Measurements from ENCODE around the gene DSP. TPM values are rescaled to one million over a fixed set of nuclear protein-coding genes. Genes with fewer than 3 reads are reported as not detected.

DSP gene
- total and polyA plus RNA-seq, 2 of the 13 experiments (the other 11 are each of a cell fraction or from before 2014, with no cell fraction given), result 89.8 to 117 TPM

DNA sequence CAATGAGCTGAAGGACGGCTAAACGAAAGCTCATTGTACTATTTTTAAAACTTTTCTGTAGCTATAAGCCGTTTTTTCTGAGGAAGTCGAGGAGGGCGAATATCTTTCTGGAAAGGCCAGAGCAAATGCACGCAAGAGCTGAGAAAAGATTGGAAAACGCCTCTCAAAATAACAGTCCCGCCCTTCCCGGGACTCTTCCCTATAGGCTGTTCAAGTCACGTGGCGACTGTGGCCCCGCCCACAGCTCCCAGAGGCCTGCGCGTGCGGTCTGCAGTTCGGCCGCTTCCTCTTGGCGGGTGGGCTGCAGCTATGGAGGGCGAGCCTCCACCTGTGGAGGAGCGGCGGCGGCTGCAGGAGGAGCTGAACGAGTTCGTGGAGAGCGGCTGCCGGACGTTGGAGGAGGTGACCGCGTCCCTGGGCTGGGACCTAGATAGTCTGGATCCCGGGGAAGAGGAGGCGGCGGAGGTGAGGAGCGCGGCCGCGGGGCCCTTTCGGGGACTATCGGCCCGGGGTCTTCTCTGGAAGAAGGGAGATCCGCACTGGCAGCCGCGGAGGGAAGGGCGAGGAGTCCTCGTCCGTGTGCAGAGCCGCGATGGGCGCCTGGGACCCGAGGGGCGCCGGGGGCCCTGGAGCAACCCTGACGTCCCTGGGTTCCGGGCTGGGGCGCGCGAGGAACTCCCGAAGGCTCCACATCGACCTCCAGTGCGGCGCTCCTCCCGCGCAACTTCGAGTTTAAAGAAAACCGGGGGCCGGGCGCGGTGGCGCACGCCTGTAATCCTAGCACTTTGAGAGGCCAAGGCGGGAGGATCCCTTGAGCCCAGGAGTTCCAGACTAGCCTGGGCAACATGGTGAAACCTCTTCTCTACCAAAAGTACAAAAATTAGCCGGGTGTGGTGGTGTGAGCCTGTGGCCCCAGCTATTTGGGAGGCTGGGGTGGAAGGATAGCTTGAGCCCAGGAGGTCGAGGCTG, 48.8 kb downstream of the DSP start, which contains the start of gene SNRNP48 (continued):
- TF ChIP-seq FOXC1 (CRISPR knock-in tag; IDR thresholded peaks at IDR 0.05; ENCODE audit: borderline replicate concordance), result peak; percentile 67; the same call in 1 of the 2 replicates
- TF ChIP-seq RORA (CRISPR knock-in tag; IDR thresholded peaks at IDR 0.05), result no peak
- TF ChIP-seq, protein P1, sequence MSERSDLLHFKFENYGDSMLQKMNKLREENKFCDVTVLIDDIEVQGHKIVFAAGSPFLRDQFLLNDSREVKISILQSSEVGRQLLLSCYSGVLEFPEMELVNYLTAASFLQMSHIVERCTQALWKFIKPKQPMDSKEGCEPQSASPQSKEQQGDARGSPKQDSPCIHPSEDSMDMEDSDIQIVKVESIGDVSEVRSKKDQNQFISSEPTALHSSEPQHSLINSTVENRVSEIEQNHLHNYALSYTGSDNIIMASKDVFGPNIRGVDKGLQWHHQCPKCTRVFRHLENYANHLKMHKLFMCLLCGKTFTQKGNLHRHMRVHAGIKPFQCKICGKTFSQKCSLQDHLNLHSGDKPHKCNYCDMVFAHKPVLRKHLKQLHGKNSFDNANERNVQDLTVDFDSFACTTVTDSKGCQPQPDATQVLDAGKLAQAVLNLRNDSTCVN (CRISPR knock-in tag; IDR thresholded peaks at IDR 0.05; ENCODE audit: borderline replicate concordance), result peak; percentile 84
- 0 out of 2 replicates have a peak, but pooled peaks have one; percentile 52 for TF ChIP-seq FLYWCH1 (CRISPR knock-in tag; IDR thresholded peaks at IDR 0.05)
- TF ChIP-seq EZH2 (conservative IDR thresholded peaks at IDR 0.05; ENCODE audit: low read depth, low read length), result no peak
- TF ChIP-seq ZNF780A (CRISPR knock-in tag; IDR thresholded peaks at IDR 0.05), result no peak; the same call in 1 of the 2 replicates
- 0 out of 2 replicates have a peak, but pooled peaks have one; percentile 21 for TF ChIP-seq ZNF263 (CRISPR knock-in tag; IDR thresholded peaks at IDR 0.05)
- TF ChIP-seq RFX3 (CRISPR knock-in tag; IDR thresholded peaks at IDR 0.05), result no peak
- TF ChIP-seq HNRNPL (IDR thresholded peaks at IDR 0.05; ENCODE audit: low read depth, low read length), result no peak
- TF ChIP-seq ATF1 (CRISPR knock-in tag; IDR thresholded peaks at IDR 0.05), result no peak
- TF ChIP-seq ZNF343 (CRISPR knock-in tag; IDR thresholded peaks at IDR 0.05), result peak; percentile 97
- TF ChIP-seq, protein P2, sequence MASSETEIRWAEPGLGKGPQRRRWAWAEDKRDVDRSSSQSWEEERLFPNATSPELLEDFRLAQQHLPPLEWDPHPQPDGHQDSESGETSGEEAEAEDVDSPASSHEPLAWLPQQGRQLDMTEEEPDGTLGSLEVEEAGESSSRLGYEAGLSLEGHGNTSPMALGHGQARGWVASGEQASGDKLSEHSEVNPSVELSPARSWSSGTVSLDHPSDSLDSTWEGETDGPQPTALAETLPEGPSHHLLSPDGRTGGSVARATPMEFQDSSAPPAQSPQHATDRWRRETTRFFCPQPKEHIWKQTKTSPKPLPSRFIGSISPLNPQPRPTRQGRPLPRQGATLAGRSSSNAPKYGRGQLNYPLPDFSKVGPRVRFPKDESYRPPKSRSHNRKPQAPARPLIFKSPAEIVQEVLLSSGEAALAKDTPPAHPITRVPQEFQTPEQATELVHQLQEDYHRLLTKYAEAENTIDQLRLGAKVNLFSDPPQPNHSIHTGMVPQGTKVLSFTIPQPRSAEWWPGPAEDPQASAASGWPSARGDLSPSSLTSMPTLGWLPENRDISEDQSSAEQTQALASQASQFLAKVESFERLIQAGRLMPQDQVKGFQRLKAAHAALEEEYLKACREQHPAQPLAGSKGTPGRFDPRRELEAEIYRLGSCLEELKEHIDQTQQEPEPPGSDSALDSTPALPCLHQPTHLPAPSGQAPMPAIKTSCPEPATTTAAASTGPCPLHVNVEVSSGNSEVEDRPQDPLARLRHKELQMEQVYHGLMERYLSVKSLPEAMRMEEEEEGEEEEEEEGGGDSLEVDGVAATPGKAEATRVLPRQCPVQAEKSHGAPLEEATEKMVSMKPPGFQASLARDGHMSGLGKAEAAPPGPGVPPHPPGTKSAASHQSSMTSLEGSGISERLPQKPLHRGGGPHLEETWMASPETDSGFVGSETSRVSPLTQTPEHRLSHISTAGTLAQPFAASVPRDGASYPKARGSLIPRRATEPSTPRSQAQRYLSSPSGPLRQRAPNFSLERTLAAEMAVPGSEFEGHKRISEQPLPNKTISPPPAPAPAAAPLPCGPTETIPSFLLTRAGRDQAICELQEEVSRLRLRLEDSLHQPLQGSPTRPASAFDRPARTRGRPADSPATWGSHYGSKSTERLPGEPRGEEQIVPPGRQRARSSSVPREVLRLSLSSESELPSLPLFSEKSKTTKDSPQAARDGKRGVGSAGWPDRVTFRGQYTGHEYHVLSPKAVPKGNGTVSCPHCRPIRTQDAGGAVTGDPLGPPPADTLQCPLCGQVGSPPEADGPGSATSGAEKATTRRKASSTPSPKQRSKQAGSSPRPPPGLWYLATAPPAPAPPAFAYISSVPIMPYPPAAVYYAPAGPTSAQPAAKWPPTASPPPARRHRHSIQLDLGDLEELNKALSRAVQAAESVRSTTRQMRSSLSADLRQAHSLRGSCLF (CRISPR knock-in tag; IDR thresholded peaks at IDR 0.05; ENCODE audit: borderline replicate concordance), result no peak
- TF ChIP-seq, protein P3, sequence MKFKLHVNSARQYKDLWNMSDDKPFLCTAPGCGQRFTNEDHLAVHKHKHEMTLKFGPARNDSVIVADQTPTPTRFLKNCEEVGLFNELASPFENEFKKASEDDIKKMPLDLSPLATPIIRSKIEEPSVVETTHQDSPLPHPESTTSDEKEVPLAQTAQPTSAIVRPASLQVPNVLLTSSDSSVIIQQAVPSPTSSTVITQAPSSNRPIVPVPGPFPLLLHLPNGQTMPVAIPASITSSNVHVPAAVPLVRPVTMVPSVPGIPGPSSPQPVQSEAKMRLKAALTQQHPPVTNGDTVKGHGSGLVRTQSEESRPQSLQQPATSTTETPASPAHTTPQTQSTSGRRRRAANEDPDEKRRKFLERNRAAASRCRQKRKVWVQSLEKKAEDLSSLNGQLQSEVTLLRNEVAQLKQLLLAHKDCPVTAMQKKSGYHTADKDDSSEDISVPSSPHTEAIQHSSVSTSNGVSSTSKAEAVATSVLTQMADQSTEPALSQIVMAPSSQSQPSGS (CRISPR knock-in tag; IDR thresholded peaks at IDR 0.05), result 0 out of 2 replicates have a peak, but pooled peaks have one; percentile 40
- TF ChIP-seq ZSCAN30 (CRISPR knock-in tag; IDR thresholded peaks at IDR 0.05), result peak; percentile 92; the same call in 1 of the 2 replicates
- peak; percentile 83; the same call in 1 of the 2 replicates for TF ChIP-seq ZBTB42 (CRISPR knock-in tag; IDR thresholded peaks at IDR 0.05)
- TF ChIP-seq, protein P4, sequence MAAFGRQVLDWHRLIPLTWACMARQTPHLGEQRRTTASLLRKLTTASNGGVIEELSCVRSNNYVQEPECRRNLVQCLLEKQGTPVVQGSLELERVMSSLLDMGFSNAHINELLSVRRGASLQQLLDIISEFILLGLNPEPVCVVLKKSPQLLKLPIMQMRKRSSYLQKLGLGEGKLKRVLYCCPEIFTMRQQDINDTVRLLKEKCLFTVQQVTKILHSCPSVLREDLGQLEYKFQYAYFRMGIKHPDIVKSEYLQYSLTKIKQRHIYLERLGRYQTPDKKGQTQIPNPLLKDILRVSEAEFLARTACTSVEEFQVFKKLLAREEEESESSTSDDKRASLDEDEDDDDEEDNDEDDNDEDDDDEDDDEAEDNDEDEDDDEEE (CRISPR knock-in tag; IDR thresholded peaks at IDR 0.05), result peak; percentile 95
- TF ChIP-seq, protein P5, sequence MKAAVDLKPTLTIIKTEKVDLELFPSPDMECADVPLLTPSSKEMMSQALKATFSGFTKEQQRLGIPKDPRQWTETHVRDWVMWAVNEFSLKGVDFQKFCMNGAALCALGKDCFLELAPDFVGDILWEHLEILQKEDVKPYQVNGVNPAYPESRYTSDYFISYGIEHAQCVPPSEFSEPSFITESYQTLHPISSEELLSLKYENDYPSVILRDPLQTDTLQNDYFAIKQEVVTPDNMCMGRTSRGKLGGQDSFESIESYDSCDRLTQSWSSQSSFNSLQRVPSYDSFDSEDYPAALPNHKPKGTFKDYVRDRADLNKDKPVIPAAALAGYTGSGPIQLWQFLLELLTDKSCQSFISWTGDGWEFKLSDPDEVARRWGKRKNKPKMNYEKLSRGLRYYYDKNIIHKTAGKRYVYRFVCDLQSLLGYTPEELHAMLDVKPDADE (CRISPR knock-in tag; IDR thresholded peaks at IDR 0.05), result 0 out of 2 replicates have a peak, but pooled peaks have one; percentile 51
- TF ChIP-seq MAFG (CRISPR knock-in tag; IDR thresholded peaks at IDR 0.05), result no peak
